Kidney epithelial cell (primary cell): ENCODE results near the gene NAA10. TPM values are rescaled to one million over a fixed set of nuclear protein-coding genes. Genes with fewer than 3 reads are reported as not detected.

Experiments used
- DNase-seq: peaks from one replicate; pipeline ENCODE4 v3.0.0-alpha.2; 2010; ENCODE audit warnings: low read depth
- H3K27me3 ChIP-seq: 2 replicates; pipeline ENCODE4 v1.6.0; 2011; ENCODE audit warnings: low read length; ENCODE audit not compliant: control insufficient read depth, insufficient read depth
- H3K36me3 ChIP-seq: 2 replicates; pipeline ENCODE4 v1.5.1; 2011; ENCODE audit warnings: low read length; ENCODE audit not compliant: control insufficient read depth, insufficient read depth
- H3K4me3 ChIP-seq: 2 replicates; pipeline ENCODE4 v1.5.1; 2011; ENCODE audit warnings: low read depth, mild to moderate bottlenecking, control low read depth, low read length
- CTCF ChIP-seq: IDR thresholded peaks from 2 replicates; pipeline ENCODE4 v1.5.1; 2011; ENCODE audit warnings: mild to moderate bottlenecking, moderate library complexity, low read length, control low read depth, inconsistent platforms; ENCODE audit not compliant: insufficient read depth, poor library complexity, severe bottlenecking
- total RNA-seq: library from RNA; depleted of rRNA; stranded (reverse); fragments of >200 nt; gene quantifications from 2 replicates; pipeline ENCODE4 v1.2.3, GENCODE V29; 2015

Gene NAA10
- total RNA-seq, 1 donor from 2014 or later = 139 TPM

GRCh38 chrX:153930011-153930910 lies 4.6 kb downstream of the NAA10 start:
- TF ChIP-seq CTCF = no peak
- no peaks in the 10 kb centered on the region for H3K27me3 ChIP-seq
- H3K4me3 ChIP-seq = no peak overlapping the region
- DNase-seq = no peak
- H3K36me3 ChIP-seq = no peaks in the 10 kb centered on the region

GRCh38 chrX:153929576-153929975 lies 5.3 kb downstream of the NAA10 start:
- no peak for TF ChIP-seq CTCF
- Histone ChIP-seq H3K27me3 (no peaks in the 10 kb centered on the region), H3K4me3 (no peak overlapping the region), H3K36me3 (no peaks in the 10 kb centered on the region)
- DNase-seq = no peak

- DNase-seq = no peak
- no peak for TF ChIP-seq CTCF
- no peaks in the 10 kb centered on the region for H3K36me3 ChIP-seq
- H3K4me3 ChIP-seq = peak overlapping the region; percentile 18
- H3K27me3 ChIP-seq = no peaks in the 10 kb centered on the region
Observed at GRCh38 chrX:153928846-153929245, 6.0 kb downstream of the NAA10 start.

GRCh38 chrX:153927922-153928760 lies 6.7 kb downstream of the NAA10 start:
- H3K4me3 ChIP-seq = peak overlapping the region; percentile 48
- peak; percentile 91 for DNase-seq
- no peaks in the 10 kb centered on the region for H3K36me3 ChIP-seq
- peak; percentile 16 for TF ChIP-seq CTCF
- no peaks in the 10 kb centered on the region for H3K27me3 ChIP-seq

GRCh38 chrX:153927672-153927921 lies 7.2 kb downstream of the NAA10 start:
- DNase-seq = no peak
- Histone ChIP-seq H3K27me3 (no peaks in the 10 kb centered on the region), H3K36me3 (no peaks in the 10 kb centered on the region), H3K4me3 (peak overlapping the region; percentile 48)
- no peak for TF ChIP-seq CTCF
